ENCODE data around the gene DAB1. TPM values are rescaled to one million over a fixed set of nuclear protein-coding genes. Genes with fewer than 3 reads are reported as not detected.

DAB1 gene
- polyA plus RNA-seq, 3 donors: not detected

- H3K4me1 ChIP-seq (ENCODE audit: control insufficient read depth in 1 of 2, insufficient read depth in 2 of 2, low read length in 2 of 2): no peaks in the 10 kb centered on the region
- peaks cover 0 to 2% (median 0%) of the 10 kb centered on the region in 3 donors for H3K27me3 Mint-ChIP-seq (ENCODE audit: low read depth in 3 of 3)
- intact Hi-C loops (cut with micrococcal nuclease): no loop called here
- no peaks in the 10 kb centered on the region for H3K9me3 ChIP-seq (replicated peaks in 1 of 2; ENCODE audit: control insufficient read depth in 1 of 2, insufficient read depth in 1 of 2, low read length in 2 of 2)
- TF ChIP-seq CTCF (IDR thresholded peaks at IDR 0.05): no peak
- WGBS (ENCODE audit: insufficient coverage): 92% methylated on average over 6 of the region's 7 CpGs
- no peak overlapping the region for H3K4me3 ChIP-seq (replicated peaks in 1 of 3; ENCODE audit: low read depth in 2 of 3, low read length in 3 of 3)
- H3K27ac ChIP-seq (ENCODE audit: low read depth in 1 of 2, low read length in 2 of 2): no peak overlapping the region
- H3K9me3 Mint-ChIP-seq: peaks cover 0 to 4% (median 1%) of the 10 kb centered on the region in 7 donors
- H3K27ac Mint-ChIP-seq: no peak overlapping the region
- H3K36me3 ChIP-seq (replicated peaks in 1 of 2; ENCODE audit: control insufficient read depth in 1 of 2, insufficient read depth in 2 of 2, low read length in 2 of 2): no peaks in the 10 kb centered on the region
- H3K36me3 Mint-ChIP-seq: no peaks in the 10 kb centered on the region
- H2AFZ ChIP-seq (ENCODE audit: insufficient read depth, low read depth, low read length, poor library complexity, severe bottlenecking): no peak overlapping the region
- no peak for DNase-seq
- H3K9ac ChIP-seq (ENCODE audit: insufficient read depth, low read length, poor library complexity, severe bottlenecking): no peak overlapping the region
- no peaks in the 10 kb centered on the region for H3K79me2 ChIP-seq (ENCODE audit: insufficient read depth, low read length)
- H4K20me1 ChIP-seq (ENCODE audit: insufficient read depth, low read length): no peaks in the 10 kb centered on the region
- no peaks in the 10 kb centered on the region for H3K4me1 Mint-ChIP-seq
- no peak overlapping the region for H3K4me2 ChIP-seq (replicated peaks; ENCODE audit: extremely low read depth, low read length, poor library complexity, severe bottlenecking)
- no peaks in the 10 kb centered on the region for H3K27me3 ChIP-seq (ENCODE audit: control insufficient read depth in 2 of 2, insufficient read depth in 2 of 2, low read length in 2 of 2)
- H3K4me3 Mint-ChIP-seq: no peak overlapping the region
Observed at GRCh38 chr1:57064379-57065140, 359.3 kb downstream of the DAB1 start.

GRCh38 chr1:57063406-57064125 is 360.3 kb downstream of the DAB1 start:
- Histone ChIP-seq H3K4me2 (replicated peaks; ENCODE audit: extremely low read depth, low read length, poor library complexity, severe bottlenecking) (no peak overlapping the region), H4K20me1 (ENCODE audit: insufficient read depth, low read length) (no peaks in the 10 kb centered on the region), H3K27me3 (ENCODE audit: control insufficient read depth in 2 of 2, insufficient read depth in 2 of 2, low read length in 2 of 2) (no peaks in the 10 kb centered on the region), H3K27ac (ENCODE audit: low read depth in 1 of 2, low read length in 2 of 2) (no peak overlapping the region), H3K36me3 (replicated peaks in 1 of 2; ENCODE audit: control insufficient read depth in 1 of 2, insufficient read depth in 2 of 2, low read length in 2 of 2) (no peaks in the 10 kb centered on the region), H3K4me3 (replicated peaks in 1 of 3; ENCODE audit: low read depth in 2 of 3, low read length in 3 of 3) (no peak overlapping the region), H3K9ac (ENCODE audit: insufficient read depth, low read length, poor library complexity, severe bottlenecking) (no peak overlapping the region), H3K4me1 (ENCODE audit: control insufficient read depth in 1 of 2, insufficient read depth in 2 of 2, low read length in 2 of 2) (no peaks in the 10 kb centered on the region), H2AFZ (ENCODE audit: insufficient read depth, low read depth, low read length, poor library complexity, severe bottlenecking) (no peak overlapping the region), H3K79me2 (ENCODE audit: insufficient read depth, low read length) (no peaks in the 10 kb centered on the region), H3K9me3 (replicated peaks in 1 of 2; ENCODE audit: control insufficient read depth in 1 of 2, insufficient read depth in 1 of 2, low read length in 2 of 2) (no peaks in the 10 kb centered on the region)
- intact Hi-C loops (cut with micrococcal nuclease): no loop called here
- no peak overlapping the region for H3K4me3 Mint-ChIP-seq
- TF ChIP-seq CTCF (IDR thresholded peaks at IDR 0.05): no peak
- H3K4me1 Mint-ChIP-seq: no peaks in the 10 kb centered on the region
- H3K27me3 Mint-ChIP-seq (ENCODE audit: low read depth in 3 of 3): peaks cover 0 to 2% (median 0%) of the 10 kb centered on the region in 3 donors
- DNase-seq: no peak
- H3K9me3 Mint-ChIP-seq: peaks cover 0 to 5% (median 1%) of the 10 kb centered on the region in 7 donors
- H3K27ac Mint-ChIP-seq: no peak overlapping the region
- H3K36me3 Mint-ChIP-seq: no peaks in the 10 kb centered on the region
- WGBS (ENCODE audit: insufficient coverage): no CpG with 5 or more reads among the region's 6 CpGs

Data from CD14-positive monocyte (primary cell).